ENCODE measurements around the gene COL17A1.

The COL17A1 gene

DNA sequence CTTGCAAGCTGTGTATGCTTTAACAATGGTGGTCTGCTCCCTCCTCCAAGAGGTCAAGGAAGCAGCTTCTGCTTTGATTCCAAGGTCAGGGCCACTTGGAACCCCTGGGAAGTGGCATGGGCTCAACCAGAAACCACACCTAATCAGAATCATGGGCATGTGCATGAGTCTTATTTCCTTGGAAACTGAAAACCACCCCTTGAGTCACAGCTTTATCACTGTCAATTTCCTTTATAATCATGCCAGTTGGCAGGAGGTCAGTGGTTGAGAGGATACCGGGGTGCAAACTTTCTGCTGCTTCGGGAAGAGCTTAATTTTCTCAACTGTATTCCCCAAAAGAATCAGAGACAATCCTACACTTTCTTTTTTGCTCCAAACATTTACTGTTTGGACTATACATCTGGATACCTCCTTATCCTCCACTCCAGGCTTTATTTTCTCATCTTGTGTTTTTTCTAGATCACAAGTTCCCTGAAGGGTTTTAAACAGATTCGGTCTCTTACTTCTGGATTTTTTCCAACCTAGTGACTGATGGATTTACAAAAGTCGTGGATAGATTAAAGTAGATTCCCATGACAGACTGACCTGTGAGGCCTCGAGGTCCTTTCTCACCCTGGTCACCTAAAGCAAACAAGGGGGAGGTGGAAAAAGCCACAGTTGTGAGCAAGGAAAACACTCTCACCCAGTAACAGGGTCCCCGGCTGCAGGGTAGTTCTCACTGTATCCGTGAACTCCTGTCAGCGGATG lies 36.0 kb downstream of the COL17A1 start:
- Histone ChIP-seq H3K27ac (ENCODE audit: low read depth, low read length, poor library complexity, severe bottlenecking) (no peak overlapping the region), H3K9me2 (ENCODE audit: low read depth, low read length) (no peaks in the 10 kb centered on the region), H3K36me3 (ENCODE audit: insufficient read depth, low read length) (no peaks in the 10 kb centered on the region), H3K4me2 (ENCODE audit: low read length) (no peak overlapping the region), H3K79me2 (ENCODE audit: insufficient read depth, low read length) (no peaks in the 10 kb centered on the region), H2AFZ (ENCODE audit: low read length) (no peak overlapping the region), H3F3A (ENCODE audit: insufficient read depth, low read length) (no peaks in the 10 kb centered on the region), H3K9ac (ENCODE audit: low read length) (no peak overlapping the region), H4K20me1 (ENCODE audit: insufficient read depth, low read length) (no peaks in the 10 kb centered on the region), H3K4me3 (ENCODE audit: low read depth, low read length, poor library complexity, severe bottlenecking) (no peak overlapping the region), H3K4me1 (ENCODE audit: insufficient read depth, low read length, severe bottlenecking) (no peaks in the 10 kb centered on the region), H3K9me3 (ENCODE audit: low read length) (no peaks in the 10 kb centered on the region), H3K27me3 (ENCODE audit: insufficient read depth, low read length) (no peaks in the 10 kb centered on the region; the same call in 1 of the 2 replicates)
- TF ChIP-seq CTCF (IDR thresholded peaks at IDR 0.05; ENCODE audit: low read length), result no peak

DNA sequence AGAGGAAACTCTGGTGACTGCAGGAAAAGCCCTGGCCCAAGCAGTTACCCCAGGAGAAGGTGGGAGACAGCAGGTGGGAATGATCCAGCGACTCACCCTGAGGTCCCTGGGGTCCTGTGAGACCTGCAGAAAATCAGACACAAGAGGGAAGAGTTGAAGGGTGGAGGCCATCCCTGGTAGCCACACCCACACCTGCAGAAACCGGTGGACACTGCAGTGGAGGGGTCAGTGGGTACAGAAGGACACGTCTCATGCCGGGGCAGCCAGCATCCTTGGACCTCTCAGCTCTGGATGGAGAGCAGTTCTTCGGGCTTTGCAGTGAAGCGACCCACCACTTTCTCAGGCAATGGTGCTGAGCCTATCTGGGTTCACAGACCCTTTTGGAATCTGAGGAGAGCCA lies 39.0 kb downstream of the COL17A1 start:
- Histone ChIP-seq H3K27me3 (ENCODE audit: insufficient read depth, low read length) (no peaks in the 10 kb centered on the region; the same call in 1 of the 2 replicates), H3K9me2 (ENCODE audit: low read depth, low read length) (no peaks in the 10 kb centered on the region), H2AFZ (ENCODE audit: low read length) (no peak overlapping the region), H3K4me3 (ENCODE audit: low read depth, low read length, poor library complexity, severe bottlenecking) (no peak overlapping the region), H3K4me2 (ENCODE audit: low read length) (no peak overlapping the region), H3F3A (ENCODE audit: insufficient read depth, low read length) (no peaks in the 10 kb centered on the region), H3K36me3 (ENCODE audit: insufficient read depth, low read length) (no peaks in the 10 kb centered on the region), H3K27ac (ENCODE audit: low read depth, low read length, poor library complexity, severe bottlenecking) (no peak overlapping the region), H4K20me1 (ENCODE audit: insufficient read depth, low read length) (no peaks in the 10 kb centered on the region), H3K9ac (ENCODE audit: low read length) (no peak overlapping the region), H3K4me1 (ENCODE audit: insufficient read depth, low read length, severe bottlenecking) (no peaks in the 10 kb centered on the region), H3K79me2 (ENCODE audit: insufficient read depth, low read length) (no peaks in the 10 kb centered on the region), H3K9me3 (ENCODE audit: low read length) (no peaks in the 10 kb centered on the region)
- TF ChIP-seq CTCF (IDR thresholded peaks at IDR 0.05; ENCODE audit: low read length) (no peak), EZH2 (IDR thresholded peaks at IDR 0.05; ENCODE audit: borderline replicate concordance, low read length) (no peak)

GRCh38 chr10:104045151-104046089 lies 40.3 kb downstream of the COL17A1 start:
- no peaks in the 10 kb centered on the region; the same call in 1 of the 2 replicates for H3K27me3 ChIP-seq (ENCODE audit: insufficient read depth, low read length)
- no peak overlapping the region for H3K4me2 ChIP-seq (ENCODE audit: low read length)
- no peak overlapping the region for H3K9ac ChIP-seq (ENCODE audit: low read length)
- H4K20me1 ChIP-seq (ENCODE audit: insufficient read depth, low read length), result no peaks in the 10 kb centered on the region
- H2AFZ ChIP-seq (ENCODE audit: low read length), result no peak overlapping the region
- no peaks in the 10 kb centered on the region for H3K9me2 ChIP-seq (ENCODE audit: low read depth, low read length)
- no peaks in the 10 kb centered on the region for H3K9me3 ChIP-seq (ENCODE audit: low read length)
- no peaks in the 10 kb centered on the region for H3F3A ChIP-seq (ENCODE audit: insufficient read depth, low read length)
- H3K4me3 ChIP-seq (ENCODE audit: low read depth, low read length, poor library complexity, severe bottlenecking), result no peak overlapping the region
- H3K4me1 ChIP-seq (ENCODE audit: insufficient read depth, low read length, severe bottlenecking), result no peaks in the 10 kb centered on the region
- H3K79me2 ChIP-seq (ENCODE audit: insufficient read depth, low read length), result no peaks in the 10 kb centered on the region
- H3K27ac ChIP-seq (ENCODE audit: low read depth, low read length, poor library complexity, severe bottlenecking), result no peak overlapping the region
- H3K36me3 ChIP-seq (ENCODE audit: insufficient read depth, low read length), result no peaks in the 10 kb centered on the region
- no peak; the same call in 1 of the 2 replicates for TF ChIP-seq CTCF (IDR thresholded peaks at IDR 0.05; ENCODE audit: low read length)
